ENCODE measurements around the gene RBMS1. TPM values are rescaled to one million over a fixed set of nuclear protein-coding genes. Genes with fewer than 3 reads are reported as not detected.

The RBMS1 gene
- total RNA-seq, 1 donor from 2014 or later = 67.5 TPM

GRCh38 chr2:160261732-160262131 lies 231.9 kb downstream of the RBMS1 start:
- no peak for DNase-seq (ENCODE audit: low read depth)

- no peak for DNase-seq (ENCODE audit: low read depth)
These were observed 235.2 kb downstream of the RBMS1 start for GRCh38 chr2:160258492-160258805.

- DNase-seq (ENCODE audit: low read depth) = no peak
These were observed 235.7 kb downstream of the RBMS1 start for GRCh38 chr2:160257743-160258491.

- no peak for DNase-seq (ENCODE audit: low read depth)
These were observed 236.4 kb downstream of the RBMS1 start for GRCh38 chr2:160257041-160257742.

GRCh38 chr2:160256507-160256906 lies 237.1 kb downstream of the RBMS1 start:
- DNase-seq (ENCODE audit: low read depth) = no peak

- no peak for DNase-seq (ENCODE audit: low read depth)
These were observed 238.2 kb downstream of the RBMS1 start for GRCh38 chr2:160255408-160255807.

GRCh38 chr2:160254189-160254762 lies 239.3 kb downstream of the RBMS1 start:
- no peak for DNase-seq (ENCODE audit: low read depth)

- DNase-seq (ENCODE audit: low read depth) = peak; percentile 86
These were observed 240.0 kb downstream of the RBMS1 start for GRCh38 chr2:160253440-160254188.

- DNase-seq (ENCODE audit: low read depth) = no peak
These were observed 240.7 kb downstream of the RBMS1 start for GRCh38 chr2:160252900-160253299.

GRCh38 chr2:160252278-160252887 lies 241.2 kb downstream of the RBMS1 start:
- DNase-seq (ENCODE audit: low read depth) = peak; percentile 77

GRCh38 chr2:160251569-160251968 lies 242.0 kb downstream of the RBMS1 start:
- DNase-seq (ENCODE audit: low read depth) = peak; percentile 92

GRCh38 chr2:160249876-160250275 lies 243.7 kb downstream of the RBMS1 start:
- DNase-seq (ENCODE audit: low read depth) = no peak

- no peak for DNase-seq (ENCODE audit: low read depth)
These were observed 246.1 kb downstream of the RBMS1 start for GRCh38 chr2:160247296-160248035.

- peak; percentile 66 for DNase-seq (ENCODE audit: low read depth)
These were observed 247.3 kb downstream of the RBMS1 start for GRCh38 chr2:160246356-160246755.

- DNase-seq (ENCODE audit: low read depth) = no peak
These were observed 247.9 kb downstream of the RBMS1 start for GRCh38 chr2:160245614-160246155.

- peak; percentile 60 for DNase-seq (ENCODE audit: low read depth)
These were observed 250.6 kb downstream of the RBMS1 start for GRCh38 chr2:160242893-160243564.

GRCh38 chr2:160241251-160242137 lies 252.1 kb downstream of the RBMS1 start:
- DNase-seq (ENCODE audit: low read depth) = peak; percentile 87

GRCh38 chr2:160239436-160239835 lies 254.2 kb downstream of the RBMS1 start:
- no peak for DNase-seq (ENCODE audit: low read depth)

- DNase-seq (ENCODE audit: low read depth) = no peak
These were observed 255.2 kb downstream of the RBMS1 start for GRCh38 chr2:160238392-160238791.

Data from myocyte (in vitro differentiated cells).